Activated naive CD8-positive, alpha-beta T cell treated with anti-CD3 and anti-CD28 coated beads, Interleukin-2, amount 50 U/mL, for 24 hours (primary cell): ENCODE measurements around the gene KRT13.

Experiments
- ATAC-seq: fragments of 150-1000 bp; cut with Tn5 transposase; one replicate; pipeline ENCODE4 v1.10.0; 2021
- DNase-seq: peaks from one replicate; pipeline ENCODE4 v3.0.0; 2021
- H3K27ac Mint-ChIP-seq: one replicate; pipeline ENCODE4 v1.8.0; 2021; ENCODE audit warnings: mild to moderate bottlenecking, mixed read lengths
- H3K27me3 Mint-ChIP-seq: one replicate; pipeline ENCODE4 v1.8.0; 2021; ENCODE audit warnings: mixed read lengths
- H3K36me3 Mint-ChIP-seq: one replicate; pipeline ENCODE4 v1.8.0; 2021; ENCODE audit warnings: low read depth, mixed read lengths
- H3K4me1 Mint-ChIP-seq: one replicate; pipeline ENCODE4 v1.8.0; 2021; ENCODE audit warnings: mixed read lengths
- H3K4me3 Mint-ChIP-seq: one replicate; pipeline ENCODE4 v1.8.0; 2021; ENCODE audit warnings: mild to moderate bottlenecking, moderate library complexity, mixed read lengths
- H3K9me3 Mint-ChIP-seq: one replicate; pipeline ENCODE4 v1.8.0; 2021; ENCODE audit warnings: mixed read lengths

Gene KRT13

DNA sequence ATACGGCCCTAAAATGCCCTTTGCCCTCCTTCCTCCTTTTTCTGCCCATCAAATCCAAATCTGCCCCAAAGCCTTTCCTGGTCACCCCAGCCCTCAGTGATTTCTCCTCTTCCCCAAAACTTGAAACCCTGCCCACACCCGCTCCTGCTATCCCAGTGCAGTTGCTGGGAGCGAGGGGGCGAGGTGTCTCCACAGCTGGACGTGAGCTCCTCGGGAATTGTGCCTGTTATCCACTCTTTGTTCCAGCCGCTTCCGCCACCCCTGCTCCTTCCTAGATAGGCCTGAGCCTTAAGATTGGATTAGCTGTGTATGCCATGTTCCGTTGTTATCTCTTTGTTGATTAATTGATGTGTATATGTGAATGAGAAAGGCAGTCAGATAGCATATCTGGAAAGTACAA, 21.9 kb downstream of the KRT13 start:
- Mint-ChIP-seq H3K9me3 (no peaks in the 10 kb centered on the region), H3K27ac (no peak overlapping the region), H3K4me1 (no peaks in the 10 kb centered on the region), H3K36me3 (no peaks in the 10 kb centered on the region), H3K4me3 (no peak overlapping the region), H3K27me3 (peaks cover 3% of the 10 kb centered on the region)
- no peak for DNase-seq
- no peak for ATAC-seq

DNA sequence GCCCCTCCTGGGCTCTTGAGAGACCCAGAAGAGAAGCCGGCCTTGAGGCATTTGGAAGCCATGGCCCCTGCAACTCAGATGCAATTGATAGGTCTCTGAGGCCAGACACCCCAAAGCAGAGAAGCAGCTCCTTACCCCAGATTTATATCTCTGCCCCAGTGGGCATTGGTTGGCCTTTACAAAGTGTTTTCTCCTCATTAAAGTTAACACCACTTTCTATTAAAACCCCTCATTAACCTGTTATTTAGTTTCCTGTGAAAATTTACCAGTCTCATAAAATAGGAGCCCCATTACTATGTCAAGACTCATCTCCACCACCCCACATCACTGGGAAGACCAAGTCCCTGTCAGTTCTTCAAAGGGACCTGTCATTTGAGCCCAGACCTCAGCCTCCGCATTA, 24.4 kb downstream of the KRT13 start, which contains the start of gene KRT35:
Gene KRT35 (minus strand): TSS at position 116 of the 400 bp plus-strand sequence. CDS start 54 bp downstream, at position 62.
- Mint-ChIP-seq H3K36me3 (no peaks in the 10 kb centered on the region), H3K4me1 (no peaks in the 10 kb centered on the region), H3K27ac (no peak within 1 kb of the TSS), H3K9me3 (no peaks in the 10 kb centered on the region), H3K4me3 (no peak within 1 kb of the TSS), H3K27me3 (no peaks in the 10 kb centered on the region)
- DNase-seq (no peak), ATAC-seq (no peak)

DNA sequence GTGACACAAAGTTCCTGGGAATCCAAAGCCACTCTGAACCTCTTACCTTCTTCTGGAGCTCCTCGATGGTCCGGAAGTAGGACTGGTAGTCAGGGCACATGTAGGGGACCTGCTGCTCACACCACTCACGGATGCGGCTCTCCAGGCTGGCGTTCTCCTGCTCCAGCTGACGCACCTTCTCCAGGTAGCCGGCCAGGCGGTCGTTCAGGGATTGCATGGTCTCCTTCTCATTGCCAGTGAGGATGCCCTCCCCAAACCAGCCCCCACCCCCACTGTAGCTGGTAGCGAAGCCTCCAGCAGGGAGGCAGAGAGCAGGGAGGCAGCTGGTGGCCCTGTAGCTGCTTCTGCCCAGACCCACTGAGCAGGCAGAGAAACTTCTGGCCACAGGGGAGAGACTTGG, 24.8 kb downstream of the KRT13 start:
- no peak for ATAC-seq
- H3K27me3 Mint-ChIP-seq = no peaks in the 10 kb centered on the region
- no peak overlapping the region for H3K27ac Mint-ChIP-seq
- H3K9me3 Mint-ChIP-seq = no peaks in the 10 kb centered on the region
- no peaks in the 10 kb centered on the region for H3K4me1 Mint-ChIP-seq
- no peak for DNase-seq
- H3K4me3 Mint-ChIP-seq = no peak overlapping the region
- no peaks in the 10 kb centered on the region for H3K36me3 Mint-ChIP-seq

DNA sequence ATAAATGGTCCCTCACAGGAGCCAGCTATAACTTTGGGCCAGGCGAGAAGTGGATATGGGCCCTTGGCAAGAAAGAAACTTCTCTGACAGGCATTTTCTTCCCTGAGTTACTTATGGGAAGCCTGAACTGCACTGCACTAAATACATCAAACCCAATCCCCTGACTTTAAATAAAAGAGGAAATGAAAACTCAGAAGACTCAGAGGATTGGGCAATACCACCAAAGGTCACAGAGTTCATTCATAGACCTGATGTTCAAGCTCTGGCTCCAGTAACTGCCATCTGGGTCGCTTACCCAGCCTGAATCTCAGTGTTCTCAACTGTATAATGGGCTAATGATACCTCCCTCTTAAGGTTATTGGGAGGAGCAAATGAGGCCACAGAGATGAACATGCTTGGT, 25.3 kb downstream of the KRT13 start:
- no peaks in the 10 kb centered on the region for H3K27me3 Mint-ChIP-seq
- no peaks in the 10 kb centered on the region for H3K9me3 Mint-ChIP-seq
- no peak overlapping the region for H3K4me3 Mint-ChIP-seq
- H3K36me3 Mint-ChIP-seq = no peaks in the 10 kb centered on the region
- no peak overlapping the region for H3K27ac Mint-ChIP-seq
- ATAC-seq = no peak
- no peak for DNase-seq
- no peaks in the 10 kb centered on the region for H3K4me1 Mint-ChIP-seq

DNA sequence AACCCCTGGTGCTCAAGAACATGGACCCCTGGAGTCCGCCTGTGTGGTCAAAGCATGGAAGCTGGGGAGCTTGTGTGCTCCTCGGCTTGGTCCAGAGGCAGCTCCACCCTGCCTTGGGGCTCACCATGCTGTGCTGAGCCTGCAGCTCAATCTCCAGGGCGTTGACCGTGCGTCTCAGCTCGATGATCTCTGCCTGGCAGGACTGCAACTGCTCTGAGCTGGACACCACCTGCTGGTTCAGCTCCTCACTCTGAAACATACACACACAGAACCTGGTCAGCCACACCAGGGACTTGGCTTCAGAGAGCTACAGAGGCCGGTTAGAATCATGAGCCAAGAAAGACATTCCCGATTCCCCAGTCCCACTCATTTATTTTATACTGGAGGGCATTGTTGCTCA, 27.2 kb downstream of the KRT13 start:
- no peaks in the 10 kb centered on the region for H3K27me3 Mint-ChIP-seq
- H3K9me3 Mint-ChIP-seq = no peaks in the 10 kb centered on the region
- DNase-seq (no peak), ATAC-seq (no peak)
- H3K27ac Mint-ChIP-seq = no peak overlapping the region
- no peaks in the 10 kb centered on the region for H3K4me1 Mint-ChIP-seq
- no peaks in the 10 kb centered on the region for H3K36me3 Mint-ChIP-seq
- no peak overlapping the region for H3K4me3 Mint-ChIP-seq

DNA sequence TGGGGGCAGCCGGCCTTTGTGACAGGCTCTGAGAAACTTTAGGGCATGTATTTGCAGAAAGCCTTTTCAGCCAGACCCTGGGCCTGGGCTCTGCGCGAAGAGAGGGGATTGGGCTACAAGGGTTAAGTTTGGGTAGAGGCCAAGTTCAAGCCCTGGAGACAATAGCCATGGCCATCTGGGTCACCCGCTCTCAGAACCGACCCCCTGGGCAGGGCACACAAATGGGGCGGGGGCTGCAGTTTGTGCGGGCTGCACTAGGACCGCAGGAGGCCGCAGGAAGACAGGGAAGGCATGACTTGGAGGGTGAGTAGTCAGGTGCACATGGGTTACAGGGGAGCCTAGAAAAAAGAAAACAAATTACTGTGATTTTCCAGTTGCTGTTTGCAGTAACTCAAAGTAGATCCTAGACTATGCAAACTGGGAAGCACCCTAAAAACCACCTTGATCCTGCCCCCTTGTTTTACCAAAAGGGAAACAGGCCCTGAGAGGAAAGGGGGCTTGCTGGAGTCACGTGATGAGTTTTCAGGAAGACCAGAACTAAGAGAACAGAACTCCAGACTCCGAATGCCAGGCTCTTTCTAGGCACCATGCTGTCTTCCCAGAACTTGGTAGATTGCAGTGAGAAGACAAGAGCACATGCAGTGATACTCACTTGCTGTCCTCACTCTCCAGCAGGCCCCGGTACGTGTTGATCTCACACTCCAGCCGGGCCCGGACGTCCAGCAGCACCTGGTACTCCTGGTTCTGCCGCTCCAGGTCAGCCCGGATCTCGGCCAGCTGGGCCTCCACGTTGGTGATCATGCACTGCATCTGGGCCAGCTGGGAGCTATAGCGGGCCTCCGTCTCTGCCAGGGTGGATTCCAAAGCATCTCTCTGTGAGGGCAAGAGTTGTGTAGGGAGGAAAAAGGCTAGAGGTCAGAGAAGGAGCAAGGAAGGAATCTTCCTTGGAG, 28.3 kb downstream of the KRT13 start:
- ATAC-seq = no peak
- Mint-ChIP-seq H3K9me3 (no peaks in the 10 kb centered on the region), H3K27ac (no peak overlapping the region), H3K27me3 (no peaks in the 10 kb centered on the region), H3K36me3 (no peaks in the 10 kb centered on the region), H3K4me1 (no peaks in the 10 kb centered on the region), H3K4me3 (no peak overlapping the region)
- no peak for DNase-seq

DNA sequence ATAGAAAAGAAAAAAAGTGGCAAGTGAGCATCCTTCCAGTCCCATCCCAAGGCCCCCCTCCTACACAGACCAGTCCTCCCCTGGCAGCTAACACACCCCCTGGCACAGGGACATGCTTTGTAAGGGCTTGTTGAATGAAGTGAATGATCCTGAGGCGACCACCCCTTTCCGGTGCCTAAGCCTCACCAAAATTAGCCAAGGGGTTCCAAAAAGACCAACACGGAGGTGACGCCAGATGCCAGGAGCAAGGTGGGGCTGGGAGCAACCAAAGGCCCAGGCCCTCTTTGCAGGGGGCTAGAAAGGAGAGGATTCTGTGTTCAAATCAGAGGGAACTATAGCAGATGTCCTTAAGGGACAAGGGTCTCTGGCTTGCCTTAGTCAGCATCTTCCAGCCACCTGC, 30.0 kb downstream of the KRT13 start:
- no peak overlapping the region for H3K4me3 Mint-ChIP-seq
- no peaks in the 10 kb centered on the region for H3K9me3 Mint-ChIP-seq
- DNase-seq (no peak), ATAC-seq (no peak)
- no peaks in the 10 kb centered on the region for H3K4me1 Mint-ChIP-seq
- H3K27ac Mint-ChIP-seq = no peak overlapping the region
- H3K27me3 Mint-ChIP-seq = no peaks in the 10 kb centered on the region
- H3K36me3 Mint-ChIP-seq = no peaks in the 10 kb centered on the region

DNA sequence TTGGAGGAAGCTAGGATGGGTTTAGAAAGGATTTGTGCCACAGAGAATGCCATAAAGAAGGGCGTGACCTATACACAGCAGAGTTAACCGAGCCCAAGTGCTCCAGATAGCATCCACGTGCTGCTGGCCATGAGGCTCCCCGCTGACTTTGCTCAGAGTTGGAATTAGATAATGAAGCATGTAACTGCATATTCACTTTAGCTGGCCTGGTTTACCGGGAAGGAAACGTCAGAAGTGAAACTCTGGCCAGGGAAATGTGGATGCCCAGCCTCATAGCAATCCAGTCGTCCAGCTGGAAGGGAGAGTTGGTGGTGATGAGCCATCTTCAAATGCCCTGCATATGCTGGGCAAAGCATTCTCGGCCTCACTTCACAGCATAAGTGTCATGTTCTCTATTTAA, 30.5 kb downstream of the KRT13 start:
- no peak for DNase-seq
- Mint-ChIP-seq H3K27ac (no peak overlapping the region), H3K9me3 (no peaks in the 10 kb centered on the region), H3K4me3 (no peak overlapping the region), H3K27me3 (no peaks in the 10 kb centered on the region), H3K36me3 (no peaks in the 10 kb centered on the region), H3K4me1 (no peaks in the 10 kb centered on the region)
- ATAC-seq = no peak

DNA sequence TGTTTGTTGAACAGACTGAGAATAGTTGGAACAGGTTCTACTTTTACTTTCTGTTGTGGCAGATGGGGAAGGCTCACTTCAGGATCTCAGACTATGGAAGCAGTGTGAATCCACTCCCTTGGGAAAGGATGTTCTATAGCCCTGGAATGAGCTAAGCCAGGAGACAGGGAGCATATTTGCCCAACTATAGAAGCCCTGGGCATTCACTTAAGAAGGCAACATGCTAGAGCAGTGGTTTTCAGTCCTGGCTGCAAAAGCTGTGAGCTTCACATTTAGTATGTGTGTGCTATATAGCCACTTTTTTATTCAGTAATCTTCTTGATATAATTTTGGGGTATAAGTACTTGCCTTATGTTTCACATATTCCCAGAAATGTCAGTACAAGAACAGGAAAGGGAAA, 37.1 kb downstream of the KRT13 start:
- no peaks in the 10 kb centered on the region for H3K4me1 Mint-ChIP-seq
- DNase-seq = no peak
- no peaks in the 10 kb centered on the region for H3K27me3 Mint-ChIP-seq
- ATAC-seq = no peak
- no peaks in the 10 kb centered on the region for H3K9me3 Mint-ChIP-seq
- H3K36me3 Mint-ChIP-seq = no peaks in the 10 kb centered on the region
- H3K27ac Mint-ChIP-seq = no peak overlapping the region
- no peak overlapping the region for H3K4me3 Mint-ChIP-seq

DNA sequence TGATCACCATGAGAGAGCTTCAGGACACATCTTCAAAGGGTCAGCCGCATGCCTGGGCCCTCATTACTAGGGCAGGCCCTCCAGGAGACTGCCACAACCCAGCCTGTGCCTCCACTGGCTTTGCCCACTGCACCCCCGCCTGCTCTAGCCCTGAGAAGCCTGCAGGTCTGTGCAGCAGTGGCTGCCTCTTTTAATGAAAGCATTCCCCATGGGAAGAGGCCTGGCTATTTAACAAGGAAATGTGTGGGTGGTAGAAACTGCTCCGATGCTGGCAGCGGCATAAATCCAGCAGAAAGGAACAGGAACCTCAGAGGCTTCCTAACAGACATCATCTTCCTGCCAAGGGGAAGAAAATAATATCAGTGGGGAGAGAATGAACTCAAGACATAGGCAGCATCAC, 37.9 kb downstream of the KRT13 start:
- no peaks in the 10 kb centered on the region for H3K9me3 Mint-ChIP-seq
- H3K4me1 Mint-ChIP-seq = no peaks in the 10 kb centered on the region
- no peak overlapping the region for H3K4me3 Mint-ChIP-seq
- ATAC-seq (no peak), DNase-seq (no peak)
- no peaks in the 10 kb centered on the region for H3K36me3 Mint-ChIP-seq
- H3K27ac Mint-ChIP-seq = no peak overlapping the region
- H3K27me3 Mint-ChIP-seq = no peaks in the 10 kb centered on the region

DNA sequence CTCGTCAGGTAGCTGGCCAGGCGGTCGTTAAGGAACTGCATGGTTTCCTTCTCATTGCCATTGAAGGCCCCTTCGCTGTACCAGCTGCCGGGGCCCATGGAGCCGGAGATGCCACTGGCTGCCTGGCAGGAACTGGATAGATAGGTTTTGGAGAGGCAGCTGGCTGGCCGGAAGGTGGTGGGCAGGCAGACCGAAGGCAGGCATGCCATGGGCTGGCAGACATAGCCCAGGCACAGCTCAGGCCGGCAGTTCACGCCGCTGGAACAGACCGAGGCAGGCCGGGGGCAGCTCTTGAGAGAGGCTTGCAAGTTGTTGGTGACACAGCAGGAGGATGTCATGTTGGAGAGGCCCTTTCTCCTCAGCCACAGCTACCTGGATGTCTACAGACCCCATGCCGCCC, 38.4 kb downstream of the KRT13 start, which contains the start of gene KRT32:
Gene KRT32 (minus strand): TSS at position 399 of the 400 bp plus-strand sequence. CDS start 61 bp downstream, at position 338.
- no peaks in the 10 kb centered on the region for H3K9me3 Mint-ChIP-seq
- no peaks in the 10 kb centered on the region for H3K36me3 Mint-ChIP-seq

DNA sequence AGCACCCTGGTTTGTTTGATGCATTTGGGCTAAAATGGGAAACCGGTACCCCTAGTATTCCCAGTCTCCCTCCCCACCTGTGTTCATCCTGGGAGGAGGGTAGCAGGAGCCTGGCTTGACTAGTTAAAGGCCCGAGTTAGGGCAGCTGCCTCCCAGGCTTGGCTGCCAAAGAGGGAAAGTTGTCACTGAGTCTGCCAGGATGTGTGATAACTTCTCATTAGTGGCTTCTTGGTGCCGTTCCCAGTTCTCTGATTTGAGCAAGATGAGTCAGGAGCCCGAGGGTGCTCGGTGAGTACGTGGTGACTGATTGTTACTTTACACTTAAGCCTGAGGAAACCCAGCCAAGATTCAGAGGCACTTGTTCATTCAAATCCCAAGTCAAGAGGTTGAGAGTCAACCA, 40.7 kb downstream of the KRT13 start:
- ATAC-seq (no peak), DNase-seq (no peak)
- Mint-ChIP-seq H3K27me3 (no peaks in the 10 kb centered on the region), H3K27ac (no peak overlapping the region), H3K9me3 (no peaks in the 10 kb centered on the region), H3K4me1 (no peaks in the 10 kb centered on the region), H3K36me3 (no peaks in the 10 kb centered on the region), H3K4me3 (no peak overlapping the region)

More for the DNA sequence above, 38.4 kb downstream of the KRT13 start, which contains the start of gene KRT32:
- Mint-ChIP-seq H3K4me3 (no peak within 1 kb of the TSS), H3K4me1 (no peaks in the 10 kb centered on the region), H3K27ac (no peak within 1 kb of the TSS), H3K27me3 (no peaks in the 10 kb centered on the region)
- ATAC-seq (no peak), DNase-seq (no peak)

DNA sequence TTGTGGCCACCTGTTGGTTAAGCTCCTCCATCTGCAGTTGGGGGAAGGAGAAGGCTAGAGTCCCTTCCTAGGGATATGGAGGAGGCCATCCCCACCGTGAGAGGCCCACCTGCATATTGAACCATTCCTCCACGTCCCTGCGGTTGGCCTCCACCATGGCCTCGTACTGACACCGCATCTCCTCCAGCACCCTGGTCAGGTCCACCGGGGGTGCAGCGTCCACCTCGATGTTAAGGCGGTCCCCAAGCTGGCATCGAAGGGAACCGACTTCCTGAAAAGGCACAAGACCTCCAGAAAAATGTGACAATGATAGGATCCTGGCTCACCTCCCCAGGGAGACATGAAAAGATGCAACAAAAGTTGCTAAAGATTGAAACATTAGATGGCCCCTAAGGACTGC, 41.2 kb downstream of the KRT13 start:
- Mint-ChIP-seq H3K4me1 (no peaks in the 10 kb centered on the region), H3K27ac (no peak overlapping the region), H3K36me3 (no peaks in the 10 kb centered on the region), H3K9me3 (no peaks in the 10 kb centered on the region), H3K27me3 (no peaks in the 10 kb centered on the region), H3K4me3 (no peak overlapping the region)
- ATAC-seq = no peak
- no peak for DNase-seq

DNA sequence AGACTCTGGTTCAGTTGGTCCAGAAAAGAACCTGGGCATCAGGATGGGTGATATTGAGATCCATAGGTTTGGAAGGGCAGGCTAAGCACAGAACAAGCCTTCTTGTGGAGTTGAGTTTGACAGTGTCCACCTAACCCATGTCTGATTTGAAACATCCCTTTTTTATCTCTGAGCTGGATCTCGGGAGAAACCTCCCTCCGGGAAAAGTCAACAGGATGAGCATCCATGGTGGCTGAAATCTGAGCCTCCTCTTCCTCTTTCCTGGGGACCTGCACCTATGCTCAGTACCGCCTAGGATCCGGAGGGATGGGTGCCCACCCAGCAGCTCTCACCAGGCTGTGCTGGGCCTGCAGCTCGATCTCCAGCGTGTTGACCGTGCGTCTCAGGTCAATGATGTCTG, 41.7 kb downstream of the KRT13 start:
- no peak overlapping the region for H3K27ac Mint-ChIP-seq
- no peaks in the 10 kb centered on the region for H3K36me3 Mint-ChIP-seq
- no peaks in the 10 kb centered on the region for H3K27me3 Mint-ChIP-seq
- no peak overlapping the region for H3K4me3 Mint-ChIP-seq
- H3K9me3 Mint-ChIP-seq = no peaks in the 10 kb centered on the region
- no peaks in the 10 kb centered on the region for H3K4me1 Mint-ChIP-seq
- DNase-seq = no peak
- no peak for ATAC-seq

DNA sequence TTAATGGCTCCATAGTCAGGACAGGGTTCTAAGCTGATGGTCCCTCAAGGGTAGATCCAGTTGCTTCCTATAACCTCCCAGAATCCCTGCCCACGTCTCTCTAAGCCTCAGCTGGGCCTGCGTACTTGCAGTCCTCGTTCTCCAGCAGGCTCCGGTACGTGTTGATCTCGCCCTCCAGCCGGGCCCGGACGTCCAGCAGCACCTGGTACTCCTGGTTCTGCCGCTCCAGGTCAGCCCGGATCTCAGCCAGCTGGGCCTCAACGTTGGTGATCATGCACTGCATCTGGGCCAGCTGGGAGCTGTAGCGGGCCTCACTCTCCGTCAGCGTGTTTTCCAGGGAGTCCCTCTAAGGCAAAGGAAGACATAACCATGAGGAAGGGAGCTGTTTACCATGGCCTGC, 42.7 kb downstream of the KRT13 start:
- Mint-ChIP-seq H3K9me3 (no peaks in the 10 kb centered on the region), H3K27me3 (no peaks in the 10 kb centered on the region), H3K4me3 (no peak overlapping the region), H3K27ac (no peak overlapping the region), H3K36me3 (no peaks in the 10 kb centered on the region), H3K4me1 (no peaks in the 10 kb centered on the region)
- DNase-seq (no peak), ATAC-seq (no peak)
